A549 (cell line): ENCODE data around the gene ZNF827. TPM values are rescaled to one million over a fixed set of nuclear protein-coding genes. Genes with fewer than 3 reads are reported as not detected.

Experiments used
- ATAC-seq, 2 experiments: fragments of 200-7000 bp in 1 of 2; fragments of >200 bp in 1 of 2; cut with Nextera tagmentation in 1 of 2; cut with Tn5 transposase in 1 of 2; 3 replicates each; pipeline versions ENCODE4 v1.8.0 to v1.9.1; 2018 to 2020; ENCODE audit warnings: mild to moderate bottlenecking in 1 of 2, moderate library complexity in 1 of 2
- CTCF ChIA-PET: fragments of 300-600 bp; sonication (Branson Sonifier 250); formaldehyde crosslinking; extraction: SDS; loops from one replicate; lab custom pipeline; 2021; ENCODE audit warnings: antibody characterized with exemption, inconsistent platforms; lab: Yijun Ruan, JAX
- POLR2A ChIA-PET: fragments of 350-600 bp; formaldehyde crosslinking; extraction: SDS; loops from one replicate; lab custom pipeline; 2021; ENCODE audit warnings: antibody characterized with exemption, inconsistent platforms; lab: Yijun Ruan, JAX
- DNase-seq, 2 experiments: peaks; one replicate each; pipeline versions ENCODE4 v3.0.0 to v3.0.0-alpha.2; 2011 to 2016; ENCODE audit warnings: low read depth in 1 of 2, low spot score in 1 of 2
- FAIRE-seq: peaks from 2 replicates; lab custom pipeline; 2011; peaks lifted over from hg19 to GRCh38; lab: Jason Lieb, UNC
- H3K27ac ChIP-seq, 2 experiments: fragments of >200 bp; sonication (Bioruptor Twin); formaldehyde crosslinking; 3 replicates each; pipeline ENCODE4 v1.5.1; 2016 to 2017
- H3K4me1 ChIP-seq: fragments of >200 bp; sonication (Bioruptor Twin); formaldehyde crosslinking; 3 replicates; pipeline ENCODE4 v1.6.1; 2016
- H3K4me2 ChIP-seq: fragments of >200 bp; sonication (Bioruptor Twin); formaldehyde crosslinking; 3 replicates; pipeline ENCODE4 v1.6.1; 2016
- H3K4me3 ChIP-seq: fragments of >200 bp; sonication (Bioruptor Twin); formaldehyde crosslinking; 3 replicates; pipeline ENCODE4 v1.5.1; 2016
- H3K9me3 ChIP-seq: fragments of >200 bp; sonication (Bioruptor Twin); formaldehyde crosslinking; 3 replicates; pipeline ENCODE4 v1.6.1; 2016
- BHLHE40 ChIP-seq: IDR thresholded peaks from 2 replicates; pipeline ENCODE4 v1.6.1; 2012; ENCODE audit warnings: low read depth, low read length, inconsistent platforms
- CHD4 ChIP-seq: fragments of 200-600 bp; sonication (generic); IDR thresholded peaks from 2 replicates; pipeline ENCODE4 v1.6.1; 2016; ENCODE audit warnings: antibody characterized with exemption, mild to moderate bottlenecking, borderline replicate concordance
- EP300 ChIP-seq, 2 experiments: fragments of >200 bp; sonication (Bioruptor Twin); formaldehyde crosslinking; IDR thresholded peaks; 2 replicates in 1 of 2; 3 replicates in 1 of 2; pipeline ENCODE4 v1.6.1; 2016 to 2017
- HDAC2 ChIP-seq: fragments of 200-600 bp; sonication (generic); IDR thresholded peaks from 2 replicates; pipeline ENCODE4 v1.6.1; 2016
- HEYL ChIP-seq: fragments of 250-450 bp; sonication (Bioruptor Pico); IDR thresholded peaks from 2 replicates; pipeline ENCODE4 v1.8.0; 2021; ENCODE audit warnings: mild to moderate bottlenecking, moderate library complexity
- HMGXB4 ChIP-seq: fragments of 250-450 bp; sonication (Bioruptor Pico); IDR thresholded peaks from 2 replicates; pipeline ENCODE4 v1.5.0; 2021; ENCODE audit warnings: mild to moderate bottlenecking, moderate library complexity, borderline replicate concordance
- JUN ChIP-seq, 2 experiments: fragments of >200 bp; sonication (Bioruptor Twin); formaldehyde crosslinking; IDR thresholded peaks; 2 replicates in 1 of 2; 3 replicates in 1 of 2; pipeline ENCODE4 v1.6.1; 2016 to 2017
- JUNB ChIP-seq: fragments of >200 bp; sonication (Bioruptor Twin); formaldehyde crosslinking; IDR thresholded peaks from 2 replicates; pipeline ENCODE4 v1.6.1; 2016
- KDM1A ChIP-seq: fragments of 200-600 bp; sonication (generic); IDR thresholded peaks from 2 replicates; pipeline ENCODE4 v1.6.1; 2016; ENCODE audit warnings: low read depth, mild to moderate bottlenecking
- MAFK ChIP-seq: fragments of 450-650 bp; IDR thresholded peaks from 2 replicates; pipeline ENCODE4 v1.6.1; 2014; ENCODE audit not compliant: partially characterized antibody
- MAX ChIP-seq: IDR thresholded peaks from 2 replicates; pipeline ENCODE4 v1.6.1; 2012
- NFE2L2 ChIP-seq: fragments of 150-350 bp; conservative IDR thresholded peaks from 2 replicates; pipeline ENCODE4 v1.6.1; 2014; ENCODE audit warnings: low read length
- NR3C1 ChIP-seq: fragments of >200 bp; sonication (Bioruptor Twin); formaldehyde crosslinking; IDR thresholded peaks from 3 replicates; pipeline ENCODE4 v1.6.1; 2017
- PHF8 ChIP-seq: fragments of 200-600 bp; sonication (generic); IDR thresholded peaks from 2 replicates; pipeline ENCODE4 v1.6.1; 2016; ENCODE audit warnings: low read depth, mild to moderate bottlenecking, antibody characterized with exemption, moderate library complexity, borderline replicate concordance
- POLR2A ChIP-seq: IDR thresholded peaks from 2 replicates; pipeline ENCODE4 v1.6.1; 2012; ENCODE audit warnings: mild to moderate bottlenecking, low read length
- RAD21 ChIP-seq, 2 experiments: fragments of >200 bp in 1 of 2; sonication (Bioruptor Twin) in 1 of 2; formaldehyde crosslinking in 1 of 2; IDR thresholded peaks in 1 of 2; conservative IDR thresholded peaks in 1 of 2; 2 replicates in 1 of 2; 3 replicates in 1 of 2; pipeline ENCODE4 v1.6.1; 2012 to 2018; ENCODE audit warnings: inconsistent platforms in 1 of 2
- RNF2 ChIP-seq: fragments of 200-600 bp; sonication (generic); IDR thresholded peaks from 2 replicates; pipeline ENCODE4 v1.6.1; 2016; ENCODE audit warnings: low read depth, mild to moderate bottlenecking, antibody characterized with exemption, moderate library complexity, borderline replicate concordance
- SREBF2 ChIP-seq: fragments of 450-650 bp; IDR thresholded peaks from 2 replicates; pipeline ENCODE4 v1.6.1; 2014; ENCODE audit warnings: mild to moderate bottlenecking, moderate library complexity
- USF2 ChIP-seq: fragments of 450-650 bp; IDR thresholded peaks from 2 replicates; pipeline ENCODE4 v1.6.1; 2014; ENCODE audit warnings: antibody characterized with exemption
- WGBS: methylation state at CpG from one replicate; pipeline ENCODE4 v1.1.6; 2017; ENCODE audit errors: missing lambda C conversion rate; 5-methylcytosine and 5-hydroxymethylcytosine counted together
- polyA plus RNA-seq, 4 experiments: library from polyadenylated mRNA; depleted of rRNA in 3 of 4; stranded (reverse); fragments of >200 nt; fragmentation: RNase III in 1 of 4; extraction: RNeasy Plus Mini Kit Qiagen cat#74134 plus additional on column Dnase treatment in 1 of 4; gene quantifications; 2 replicates in 3 of 4; 3 replicates in 1 of 4; pipeline ENCODE4 v1.2.3, GENCODE V29; 2011 to 2017
- TF ChIP-seq, protein P1 (sequence below): IDR thresholded peaks from 2 replicates; pipeline ENCODE4 v1.6.1; 2012; ENCODE audit warnings: low read depth, borderline replicate concordance
- TF ChIP-seq, protein P2 (sequence below): fragments of >200 bp; sonication (Bioruptor Twin); formaldehyde crosslinking; IDR thresholded peaks from 3 replicates; pipeline ENCODE4 v1.5.1; 2016

ZNF827 gene
- polyA plus RNA-seq, 2 of the 4 experiments (the other 2 are of a cell fraction) = 3.8 to 4.2 TPM

- WGBS = 80% methylated on average over 4 of the region's 4 CpGs
- no peaks in the 10 kb centered on the region for H3K4me1 ChIP-seq
- no peak for DNase-seq
- no peaks in the 10 kb centered on the region for H3K9me3 ChIP-seq
- no peak for ATAC-seq
- no peak overlapping the region for H3K4me3 ChIP-seq
- H3K27ac ChIP-seq = no peak overlapping the region
- CTCF ChIA-PET = no interaction called here
- no peak overlapping the region for H3K4me2 ChIP-seq
- no peak for FAIRE-seq
- TF ChIP-seq BHLHE40 (no peak), JUNB (no peak), KDM1A (no peak)
- TF ChIP-seq, protein P1, sequence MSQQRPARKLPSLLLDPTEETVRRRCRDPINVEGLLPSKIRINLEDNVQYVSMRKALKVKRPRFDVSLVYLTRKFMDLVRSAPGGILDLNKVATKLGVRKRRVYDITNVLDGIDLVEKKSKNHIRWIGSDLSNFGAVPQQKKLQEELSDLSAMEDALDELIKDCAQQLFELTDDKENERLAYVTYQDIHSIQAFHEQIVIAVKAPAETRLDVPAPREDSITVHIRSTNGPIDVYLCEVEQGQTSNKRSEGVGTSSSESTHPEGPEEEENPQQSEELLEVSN = no peak
- POLR2A ChIA-PET = no interaction called here
These were observed 57.0 kb downstream of the ZNF827 start for GRCh38 chr4:145881576-145881975.

DNA sequence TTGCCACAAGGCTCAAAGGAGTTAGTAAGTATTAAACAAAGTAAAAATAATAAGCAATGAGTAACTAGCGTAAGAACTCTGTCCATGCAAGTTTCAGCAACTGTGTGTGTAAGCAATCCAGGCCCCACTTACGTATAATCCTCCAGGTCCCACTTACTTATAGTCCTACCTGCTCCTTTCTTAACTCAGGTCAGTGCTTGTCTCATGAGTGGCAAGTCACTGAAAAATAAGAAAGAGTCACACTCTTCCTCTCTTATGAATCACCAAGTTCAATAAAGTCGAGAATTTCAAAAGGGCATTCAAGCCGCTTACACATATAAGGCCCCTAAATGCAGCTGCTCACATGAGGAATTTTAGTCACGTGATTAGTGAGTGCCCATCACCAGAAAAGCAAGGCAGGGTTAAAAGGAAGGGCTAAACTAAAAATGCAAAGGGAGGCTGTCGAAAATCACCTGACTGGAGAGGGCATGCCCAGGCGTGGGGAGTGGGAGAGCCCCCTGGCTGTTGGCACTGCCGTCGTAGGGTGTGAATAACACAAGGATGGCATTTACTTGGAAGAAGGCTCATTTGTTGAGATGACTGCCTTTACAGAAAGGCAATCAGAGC is 58.2 kb downstream of the ZNF827 start:
- no peak for DNase-seq
- Histone ChIP-seq H3K4me2 (no peak overlapping the region), H3K4me1 (no peaks in the 10 kb centered on the region), H3K4me3 (no peak overlapping the region), H3K9me3 (no peaks in the 10 kb centered on the region), H3K27ac (no peak overlapping the region)
- 94% methylated on average over 9 of the region's 9 CpGs for WGBS
- ChIA-PET POLR2A (no interaction called here), CTCF (no interaction called here)
- FAIRE-seq = no peak
- TF ChIP-seq NR3C1 = no peak
- no peak for TF ChIP-seq USF2
- no peak for TF ChIP-seq MAX
- TF ChIP-seq CHD4 = no peak
- TF ChIP-seq POLR2A = no peak
- TF ChIP-seq SREBF2 = no peak
- no peak for TF ChIP-seq EP300 (IDR thresholded peaks at IDR 0.05)
- TF ChIP-seq JUN (IDR thresholded peaks at IDR 0.05) = no peak
- no peak for TF ChIP-seq HMGXB4
- TF ChIP-seq, protein P1 = no peak
- no peak for TF ChIP-seq NFE2L2
- TF ChIP-seq MAFK = no peak
- ATAC-seq = no peak

GRCh38 chr4:145879598-145879997 is 59.0 kb downstream of the ZNF827 start:
- H3K4me2 ChIP-seq = no peak overlapping the region
- DNase-seq (no peak), ATAC-seq (no peak), FAIRE-seq (no peak)
- ChIA-PET POLR2A (no interaction called here), CTCF (interaction anchor here (0.7 to 1.0 kb wide), 2 partner anchors 20 to 652 kb away, joined by 3 read pairs; no protein-coding TSS in a partner anchor)
- no peaks in the 10 kb centered on the region for H3K9me3 ChIP-seq
- 90% methylated on average over 3 of the region's 3 CpGs for WGBS
- no peak overlapping the region for H3K27ac ChIP-seq
- H3K4me1 ChIP-seq = no peaks in the 10 kb centered on the region
- H3K4me3 ChIP-seq = no peak overlapping the region
- TF ChIP-seq POLR2A = no peak
- TF ChIP-seq RNF2 = no peak
- TF ChIP-seq, protein P1 = no peak
- TF ChIP-seq HMGXB4 = no peak
- no peak for TF ChIP-seq PHF8
- no peak for TF ChIP-seq HDAC2
- TF ChIP-seq HEYL (CRISPR knock-in tag) = no peak
- TF ChIP-seq, protein P2, sequence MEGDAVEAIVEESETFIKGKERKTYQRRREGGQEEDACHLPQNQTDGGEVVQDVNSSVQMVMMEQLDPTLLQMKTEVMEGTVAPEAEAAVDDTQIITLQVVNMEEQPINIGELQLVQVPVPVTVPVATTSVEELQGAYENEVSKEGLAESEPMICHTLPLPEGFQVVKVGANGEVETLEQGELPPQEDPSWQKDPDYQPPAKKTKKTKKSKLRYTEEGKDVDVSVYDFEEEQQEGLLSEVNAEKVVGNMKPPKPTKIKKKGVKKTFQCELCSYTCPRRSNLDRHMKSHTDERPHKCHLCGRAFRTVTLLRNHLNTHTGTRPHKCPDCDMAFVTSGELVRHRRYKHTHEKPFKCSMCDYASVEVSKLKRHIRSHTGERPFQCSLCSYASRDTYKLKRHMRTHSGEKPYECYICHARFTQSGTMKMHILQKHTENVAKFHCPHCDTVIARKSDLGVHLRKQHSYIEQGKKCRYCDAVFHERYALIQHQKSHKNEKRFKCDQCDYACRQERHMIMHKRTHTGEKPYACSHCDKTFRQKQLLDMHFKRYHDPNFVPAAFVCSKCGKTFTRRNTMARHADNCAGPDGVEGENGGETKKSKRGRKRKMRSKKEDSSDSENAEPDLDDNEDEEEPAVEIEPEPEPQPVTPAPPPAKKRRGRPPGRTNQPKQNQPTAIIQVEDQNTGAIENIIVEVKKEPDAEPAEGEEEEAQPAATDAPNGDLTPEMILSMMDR = no peak
- no peak for TF ChIP-seq RAD21 (conservative IDR thresholded peaks at IDR 0.05 in 1 of 2, IDR thresholded peaks at IDR 0.05 in 1 of 2)
- TF ChIP-seq, all 56 proteins: peak for 0
